Calu3 (cell line): Measurements from ENCODE around the gene SF3A1. TPM values are rescaled to one million over a fixed set of nuclear protein-coding genes. Genes with fewer than 3 reads are reported as not detected.

Source experiments
- BruUV-seq: library from RNA; stranded (reverse); fragments of 400-500 nt; replicated peaks from 2 replicates; lab custom pipeline; 2021; lab: Mats Ljungman, UMichigan
- CTCF ChIA-PET: fragments of 300-600 bp; sonication (Branson Sonifier 250); formaldehyde crosslinking; loops from one replicate; lab custom pipeline; 2022; ENCODE audit warnings: antibody characterized with exemption; lab: Charles Lee
- DNase-seq: peaks from one replicate; pipeline ENCODE4 v3.0.0; 2022
- H3K27ac Mint-ChIP-seq: one replicate; pipeline ENCODE4 v1.8.0; 2022; ENCODE audit warnings: mixed read lengths; ENCODE audit not compliant: unreplicated experiment
- H3K27me3 Mint-ChIP-seq: one replicate; pipeline ENCODE4 v1.8.0; 2022; ENCODE audit warnings: mixed read lengths; ENCODE audit not compliant: unreplicated experiment
- H3K36me3 Mint-ChIP-seq: one replicate; pipeline ENCODE4 v1.8.0; 2022; ENCODE audit warnings: mild to moderate bottlenecking, moderate library complexity, mixed read lengths; ENCODE audit not compliant: insufficient read depth, unreplicated experiment
- H3K4me1 Mint-ChIP-seq: one replicate; pipeline ENCODE4 v1.8.0; 2022; ENCODE audit warnings: mild to moderate bottlenecking, low read depth, mixed read lengths; ENCODE audit not compliant: unreplicated experiment
- H3K4me3 Mint-ChIP-seq: one replicate; pipeline ENCODE4 v1.8.0; 2022; ENCODE audit warnings: mild to moderate bottlenecking, low read depth, moderate library complexity, mixed read lengths; ENCODE audit not compliant: unreplicated experiment
- H3K9me3 Mint-ChIP-seq: one replicate; pipeline ENCODE4 v1.8.0; 2022; ENCODE audit warnings: low read depth, mixed read lengths; ENCODE audit not compliant: unreplicated experiment
- intact Hi-C: fragments of 100-400 bp; cut with micrococcal nuclease; formaldehyde crosslinking; loops from one replicate; pipeline ENCODE4 v1.10.0; 2022; ENCODE audit not compliant: unreplicated experiment
- total RNA-seq: library from RNA; stranded (reverse); gene quantifications from 2 replicates; pipeline ENCODE4 v1.2.3, GENCODE V29; 2022
- TF ChIP-seq, protein P1 (sequence below): fragments of 200-600 bp; IDR thresholded peaks from one replicate; pipeline ENCODE4 v1.8.0; 2022; ENCODE audit warnings: antibody characterized with exemption; ENCODE audit not compliant: unreplicated experiment

Gene SF3A1
- total RNA-seq, 1 experiment from 2014 or later, result 197 TPM

DNA sequence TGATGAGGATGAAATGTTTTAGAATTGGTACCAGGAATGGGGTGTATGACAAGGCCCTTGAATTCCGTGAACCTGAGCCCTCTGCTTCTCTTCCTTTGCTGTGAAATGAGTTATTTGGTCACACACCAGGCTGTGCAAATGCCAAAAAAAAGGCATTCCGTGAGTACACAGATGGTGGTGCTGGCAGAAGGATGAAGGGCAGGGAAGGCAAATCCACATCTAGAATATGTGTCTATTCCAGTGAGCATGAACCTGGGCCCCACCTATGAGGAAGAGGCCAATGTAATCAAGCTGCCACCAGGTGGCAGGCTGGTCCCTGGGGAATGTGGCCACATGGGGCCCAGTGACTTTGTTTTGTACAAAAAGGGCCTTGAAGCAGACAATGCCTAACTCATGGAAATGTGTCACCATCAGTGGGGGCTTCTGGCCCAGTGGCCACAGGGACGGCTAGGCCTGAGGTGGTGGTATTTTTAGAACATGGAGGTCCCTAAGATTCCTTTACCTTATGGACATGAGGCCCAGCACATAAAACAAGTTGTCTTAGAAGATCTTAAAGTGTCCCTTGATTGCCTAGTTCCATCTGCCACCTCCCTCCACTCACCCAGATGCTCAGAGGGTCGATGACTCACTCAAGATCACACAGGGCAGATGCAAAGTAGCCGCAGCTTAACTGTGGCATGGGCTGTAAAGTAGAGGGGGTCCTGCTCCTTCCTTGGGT, 34.4 kb upstream of the SF3A1 start:
- peak overlapping the region; percentile 52 for H3K27ac Mint-ChIP-seq
- intact Hi-C loops, result loop anchor here (10.0 kb wide), 1 partner anchor 94 kb away; no protein-coding TSS in a partner anchor
- H3K4me3 Mint-ChIP-seq, result no peak overlapping the region
- H3K9me3 Mint-ChIP-seq, result no peaks in the 10 kb centered on the region
- DNase-seq, result peak; percentile 66
- peaks cover 14% of the 10 kb centered on the region for H3K4me1 Mint-ChIP-seq
- BruUV-seq, result no TSS peak
- H3K36me3 Mint-ChIP-seq, result peaks cover 23% of the 10 kb centered on the region
- CTCF ChIA-PET, result interaction anchor here (1.1 to 1.7 kb wide), 4 partner anchors 33 to 103 kb away, joined by 4 to 9 read pairs (median 4); no protein-coding TSS in a partner anchor
- H3K27me3 Mint-ChIP-seq, result no peaks in the 10 kb centered on the region
- TF ChIP-seq, protein P1, sequence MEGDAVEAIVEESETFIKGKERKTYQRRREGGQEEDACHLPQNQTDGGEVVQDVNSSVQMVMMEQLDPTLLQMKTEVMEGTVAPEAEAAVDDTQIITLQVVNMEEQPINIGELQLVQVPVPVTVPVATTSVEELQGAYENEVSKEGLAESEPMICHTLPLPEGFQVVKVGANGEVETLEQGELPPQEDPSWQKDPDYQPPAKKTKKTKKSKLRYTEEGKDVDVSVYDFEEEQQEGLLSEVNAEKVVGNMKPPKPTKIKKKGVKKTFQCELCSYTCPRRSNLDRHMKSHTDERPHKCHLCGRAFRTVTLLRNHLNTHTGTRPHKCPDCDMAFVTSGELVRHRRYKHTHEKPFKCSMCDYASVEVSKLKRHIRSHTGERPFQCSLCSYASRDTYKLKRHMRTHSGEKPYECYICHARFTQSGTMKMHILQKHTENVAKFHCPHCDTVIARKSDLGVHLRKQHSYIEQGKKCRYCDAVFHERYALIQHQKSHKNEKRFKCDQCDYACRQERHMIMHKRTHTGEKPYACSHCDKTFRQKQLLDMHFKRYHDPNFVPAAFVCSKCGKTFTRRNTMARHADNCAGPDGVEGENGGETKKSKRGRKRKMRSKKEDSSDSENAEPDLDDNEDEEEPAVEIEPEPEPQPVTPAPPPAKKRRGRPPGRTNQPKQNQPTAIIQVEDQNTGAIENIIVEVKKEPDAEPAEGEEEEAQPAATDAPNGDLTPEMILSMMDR, result peak; percentile 67

DNA sequence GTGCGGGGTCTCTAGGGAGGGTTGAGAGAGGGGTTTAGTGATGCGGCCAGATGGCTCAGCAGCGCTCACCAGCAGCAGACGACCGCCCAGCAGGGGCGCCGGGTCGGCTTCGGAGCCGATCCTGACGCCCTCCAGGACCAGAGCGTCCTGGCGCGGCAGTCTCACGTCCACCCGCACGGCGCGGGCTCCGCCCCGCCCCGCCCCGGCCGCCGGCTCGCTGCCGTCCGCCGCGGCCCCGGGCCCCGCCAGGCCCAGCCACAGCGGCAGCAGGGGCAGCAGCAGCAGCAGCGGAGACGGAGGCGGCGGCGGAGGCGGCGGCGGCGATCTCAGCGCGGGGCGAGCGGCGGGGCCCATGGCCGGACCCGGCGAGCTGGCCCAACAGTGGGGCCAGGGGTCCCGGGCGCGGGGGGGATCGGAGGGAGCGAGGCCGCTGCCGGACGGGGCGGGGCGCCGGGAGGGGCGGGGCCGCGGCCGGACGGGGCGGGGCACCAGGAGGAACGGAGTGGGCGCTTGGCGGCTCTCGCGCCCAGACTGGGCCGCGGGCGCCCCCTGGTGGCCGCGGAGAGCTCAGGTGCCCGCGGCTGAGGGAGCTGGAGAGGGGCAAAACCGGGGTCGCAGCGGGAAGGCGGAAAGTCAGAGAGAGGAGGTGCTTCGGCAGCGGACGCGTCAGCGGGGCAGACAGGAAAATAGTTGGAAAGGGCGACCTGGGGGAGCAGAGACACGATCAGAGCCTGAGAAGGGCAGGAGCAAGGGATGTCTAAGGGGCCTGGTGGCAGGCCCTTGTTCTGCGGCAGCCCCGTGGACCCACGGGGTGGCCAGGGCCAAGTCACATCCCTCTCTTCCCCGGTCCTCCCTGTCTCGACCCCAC, 30.5 kb upstream of the SF3A1 start, which contains the start of gene RNF215:
TSS of gene RNF215 (minus strand) at position 452 of the 868 bp plus-strand sequence. CDS start at position 354, 98 bp downstream.
- intact Hi-C loops, result no loop called here
- no peaks in the 10 kb centered on the region for H3K27me3 Mint-ChIP-seq
- DNase-seq, result peak; percentile 93
- H3K4me3 Mint-ChIP-seq, result peak within 1 kb of the TSS; percentile 77
- CTCF ChIA-PET, result interaction anchor here (0.6 to 1.4 kb wide), 10 partner anchors 10 to 279 kb away, joined by 3 to 26 read pairs (median 5); partner anchors contain the start of genes CASTOR1, SEC14L2 and TBC1D10A
- peak within 1 kb of the TSS; percentile 71 for H3K27ac Mint-ChIP-seq
- TF ChIP-seq, protein P1, result peak; percentile 92
- H3K36me3 Mint-ChIP-seq, result peaks cover 30% of the 10 kb centered on the region
- H3K4me1 Mint-ChIP-seq, result peaks cover 18% of the 10 kb centered on the region
- no peaks in the 10 kb centered on the region for H3K9me3 Mint-ChIP-seq
- TSS peak; percentile 45 for BruUV-seq

DNA sequence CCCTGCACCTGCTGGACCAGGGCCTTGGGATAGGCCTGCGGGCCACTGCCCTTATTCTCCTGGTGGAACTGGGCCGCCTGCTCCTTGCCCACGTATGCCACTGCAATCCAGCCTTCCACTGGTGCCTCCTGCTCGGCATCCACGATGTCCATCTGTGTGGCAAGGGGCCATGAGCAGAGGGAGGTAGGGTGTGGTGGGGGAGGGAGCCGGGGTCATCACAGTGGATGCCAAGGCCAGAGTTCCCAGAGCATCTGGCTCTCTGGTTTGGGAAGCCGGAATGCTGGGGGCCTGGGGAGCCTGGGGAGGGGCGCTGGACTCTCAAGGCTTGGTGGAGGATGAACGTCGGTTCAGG, 29.9 kb upstream of the SF3A1 start:
- no TSS peak for BruUV-seq
- no peak for DNase-seq
- Mint-ChIP-seq H3K9me3 (no peaks in the 10 kb centered on the region), H3K36me3 (peaks cover 34% of the 10 kb centered on the region), H3K27me3 (no peaks in the 10 kb centered on the region), H3K4me3 (peak overlapping the region; percentile 77), H3K27ac (peak overlapping the region; percentile 71), H3K4me1 (peaks cover 15% of the 10 kb centered on the region)
- TF ChIP-seq, protein P1, result no peak
- intact Hi-C loops, result no loop called here
- CTCF ChIA-PET, result interaction anchor here (1.2 kb wide), 2 partner anchors 60 to 98 kb away, joined by 4 read pairs; partner anchors contain the start of gene TBC1D10A

DNA sequence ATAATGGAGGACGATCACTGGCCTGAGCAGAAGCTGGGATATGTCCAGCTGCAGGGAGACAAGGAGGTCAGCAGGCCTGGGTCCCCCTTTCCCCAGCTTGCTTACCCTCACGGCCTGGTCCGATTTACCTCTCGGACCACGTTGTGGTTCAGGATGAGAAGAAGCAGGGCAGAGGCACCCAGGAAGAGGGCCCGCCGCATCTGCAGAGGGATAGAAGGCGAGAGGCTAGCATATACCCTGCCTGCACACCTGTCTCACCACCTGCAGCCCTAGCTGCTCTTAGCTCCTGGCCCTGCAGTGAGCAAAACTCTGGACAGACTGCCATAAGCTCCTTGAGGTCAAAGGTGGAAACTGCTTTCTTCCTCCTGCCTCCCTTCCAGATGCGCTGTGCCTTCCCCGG, 29.2 kb upstream of the SF3A1 start:
- TF ChIP-seq, protein P1, result no peak
- H3K27me3 Mint-ChIP-seq, result no peaks in the 10 kb centered on the region
- BruUV-seq, result no TSS peak
- H3K36me3 Mint-ChIP-seq, result peaks cover 35% of the 10 kb centered on the region
- H3K4me3 Mint-ChIP-seq, result peak overlapping the region; percentile 77
- DNase-seq, result no peak
- H3K9me3 Mint-ChIP-seq, result no peaks in the 10 kb centered on the region
- intact Hi-C loops, result no loop called here
- H3K4me1 Mint-ChIP-seq, result peaks cover 9% of the 10 kb centered on the region
- CTCF ChIA-PET, result interaction anchor here (0.6 to 1.2 kb wide), 2 partner anchors 98 to 216 kb away, joined by 3 to 4 read pairs; no protein-coding TSS in a partner anchor
- H3K27ac Mint-ChIP-seq, result peak overlapping the region; percentile 71
